ENCODE measurements around the gene NDUFAB1.

GRCh38 chr16:23562505-23562904 lies 33.6 kb downstream of the NDUFAB1 start:
- TF ChIP-seq TSHZ2 (CRISPR knock-in tag; IDR thresholded peaks at IDR 0.05) (no peak), TOX (CRISPR knock-in tag; IDR thresholded peaks at IDR 0.05; ENCODE audit: borderline replicate concordance) (no peak), CREB5 (CRISPR knock-in tag; IDR thresholded peaks at IDR 0.05; ENCODE audit: low read depth) (no peak), ZFP30 (CRISPR knock-in tag; IDR thresholded peaks at IDR 0.05) (no peak), ARNTL (CRISPR knock-in tag; IDR thresholded peaks at IDR 0.05; ENCODE audit: borderline replicate concordance, low read depth) (no peak), ZFP3 (CRISPR knock-in tag; IDR thresholded peaks at IDR 0.05) (no peak), CSDC2 (CRISPR knock-in tag; IDR thresholded peaks at IDR 0.05) (no peak), ZC3H10 (CRISPR knock-in tag; IDR thresholded peaks at IDR 0.05) (no peak), ZNF8 (CRISPR knock-in tag; IDR thresholded peaks at IDR 0.05) (no peak), PPARA (CRISPR knock-in tag; IDR thresholded peaks at IDR 0.05; ENCODE audit: borderline replicate concordance) (no peak), RARB (CRISPR knock-in tag; IDR thresholded peaks at IDR 0.05) (no peak), ZNF70 (CRISPR knock-in tag; IDR thresholded peaks at IDR 0.05) (no peak)
- TF ChIP-seq, protein P1, sequence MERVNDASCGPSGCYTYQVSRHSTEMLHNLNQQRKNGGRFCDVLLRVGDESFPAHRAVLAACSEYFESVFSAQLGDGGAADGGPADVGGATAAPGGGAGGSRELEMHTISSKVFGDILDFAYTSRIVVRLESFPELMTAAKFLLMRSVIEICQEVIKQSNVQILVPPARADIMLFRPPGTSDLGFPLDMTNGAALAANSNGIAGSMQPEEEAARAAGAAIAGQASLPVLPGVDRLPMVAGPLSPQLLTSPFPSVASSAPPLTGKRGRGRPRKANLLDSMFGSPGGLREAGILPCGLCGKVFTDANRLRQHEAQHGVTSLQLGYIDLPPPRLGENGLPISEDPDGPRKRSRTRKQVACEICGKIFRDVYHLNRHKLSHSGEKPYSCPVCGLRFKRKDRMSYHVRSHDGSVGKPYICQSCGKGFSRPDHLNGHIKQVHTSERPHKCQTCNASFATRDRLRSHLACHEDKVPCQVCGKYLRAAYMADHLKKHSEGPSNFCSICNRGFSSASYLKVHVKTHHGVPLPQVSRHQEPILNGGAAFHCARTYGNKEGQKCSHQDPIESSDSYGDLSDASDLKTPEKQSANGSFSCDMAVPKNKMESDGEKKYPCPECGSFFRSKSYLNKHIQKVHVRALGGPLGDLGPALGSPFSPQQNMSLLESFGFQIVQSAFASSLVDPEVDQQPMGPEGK (CRISPR knock-in tag; IDR thresholded peaks at IDR 0.05; ENCODE audit: borderline replicate concordance), result no peak
- TF ChIP-seq, protein P2, sequence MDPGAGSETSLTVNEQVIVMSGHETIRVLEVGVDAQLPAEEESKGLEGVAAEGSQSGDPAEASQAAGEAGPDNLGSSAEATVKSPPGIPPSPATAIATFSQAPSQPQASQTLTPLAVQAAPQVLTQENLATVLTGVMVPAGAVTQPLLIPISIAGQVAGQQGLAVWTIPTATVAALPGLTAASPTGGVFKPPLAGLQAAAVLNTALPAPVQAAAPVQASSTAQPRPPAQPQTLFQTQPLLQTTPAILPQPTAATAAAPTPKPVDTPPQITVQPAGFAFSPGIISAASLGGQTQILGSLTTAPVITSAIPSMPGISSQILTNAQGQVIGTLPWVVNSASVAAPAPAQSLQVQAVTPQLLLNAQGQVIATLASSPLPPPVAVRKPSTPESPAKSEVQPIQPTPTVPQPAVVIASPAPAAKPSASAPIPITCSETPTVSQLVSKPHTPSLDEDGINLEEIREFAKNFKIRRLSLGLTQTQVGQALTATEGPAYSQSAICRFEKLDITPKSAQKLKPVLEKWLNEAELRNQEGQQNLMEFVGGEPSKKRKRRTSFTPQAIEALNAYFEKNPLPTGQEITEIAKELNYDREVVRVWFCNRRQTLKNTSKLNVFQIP (CRISPR knock-in tag; IDR thresholded peaks at IDR 0.05; ENCODE audit: borderline replicate concordance, low read depth), result no peak
